DOHH2 (cell line): ENCODE measurements around the gene FLNB.

Source experiments
- H3F3A ChIP-seq: fragments of 200-600 bp; sonication (generic), shearing (Covaris generic); 2 replicates; pipeline ENCODE4 v1.6.0; 2016; ENCODE audit warnings: antibody characterized with exemption, mild to moderate bottlenecking; ENCODE audit not compliant: control insufficient read depth, insufficient read depth
- H3K27ac ChIP-seq: fragments of 200-600 bp; sonication (generic); 2 replicates; pipeline ENCODE4 v1.5.1; 2014; ENCODE audit warnings: low read depth, mild to moderate bottlenecking, low read length, moderate library complexity
- H3K27me3 ChIP-seq: fragments of 200-600 bp; sonication (generic); 2 replicates; pipeline ENCODE4 v1.6.1; 2014; ENCODE audit warnings: mild to moderate bottlenecking, low read length, mixed read lengths; ENCODE audit not compliant: control insufficient read depth
- H3K36me3 ChIP-seq: fragments of 200-600 bp; sonication (generic); 2 replicates; pipeline ENCODE4 v1.6.1; 2014; ENCODE audit warnings: mild to moderate bottlenecking, low read length, moderate library complexity, mixed read lengths; ENCODE audit not compliant: control insufficient read depth
- H3K4me1 ChIP-seq: fragments of 200-600 bp; sonication (generic); 2 replicates; pipeline ENCODE4 v1.6.1; 2014; ENCODE audit warnings: mild to moderate bottlenecking, low read length, mixed read lengths; ENCODE audit not compliant: control insufficient read depth
- H3K4me2 ChIP-seq: fragments of 200-600 bp; sonication (generic); 2 replicates; pipeline ENCODE4 v1.6.0; 2014; ENCODE audit warnings: mild to moderate bottlenecking, low read length, moderate library complexity
- H3K4me3 ChIP-seq: fragments of 200-600 bp; sonication (generic); 2 replicates; pipeline ENCODE4 v1.5.1; 2014; ENCODE audit warnings: mild to moderate bottlenecking, low read length, mixed read lengths
- H3K79me2 ChIP-seq: fragments of 200-600 bp; sonication (generic); 2 replicates; pipeline ENCODE4 v1.6.1; 2014; ENCODE audit warnings: mild to moderate bottlenecking, low read length, mixed read lengths; ENCODE audit not compliant: control insufficient read depth
- H3K9me2 ChIP-seq: fragments of 200-600 bp; sonication (generic); replicated peaks from 2 replicates; pipeline ENCODE4 v1.6.1; 2014; ENCODE audit warnings: mild to moderate bottlenecking, low read length, mixed read lengths; ENCODE audit not compliant: control insufficient read depth
- H3K9me3 ChIP-seq: fragments of 200-600 bp; sonication (generic); 2 replicates; pipeline ENCODE4 v1.6.1; 2014; ENCODE audit warnings: antibody characterized with exemption, low read length, mixed read lengths; ENCODE audit not compliant: control insufficient read depth, insufficient read depth
- H4K20me1 ChIP-seq: fragments of 200-600 bp; sonication (generic); 2 replicates; pipeline ENCODE4 v1.6.0; 2014; ENCODE audit warnings: low read depth, mild to moderate bottlenecking, antibody characterized with exemption, low read length, moderate library complexity; ENCODE audit not compliant: control insufficient read depth, insufficient read depth
- CTCF ChIP-seq: fragments of 200-600 bp; sonication (generic); IDR thresholded peaks from one replicate; pipeline ENCODE4 v1.5.1; 2014; ENCODE audit warnings: antibody characterized with exemption, mild to moderate bottlenecking, low read depth, low read length; ENCODE audit not compliant: poor library complexity, severe bottlenecking
- EZH2phosphoT487 ChIP-seq: fragments of 200-600 bp; sonication (generic); IDR thresholded peaks from 2 replicates; pipeline ENCODE4 v1.6.1; 2017; ENCODE audit warnings: borderline replicate concordance, mild to moderate bottlenecking, antibody characterized with exemption, low read length, moderate library complexity, mixed read lengths

Gene FLNB

GRCh38 chr3:58028902-58029301 lies 20.7 kb downstream of the FLNB start:
- no peak overlapping the region for H3K4me2 ChIP-seq
- no peaks in the 10 kb centered on the region for H3K27me3 ChIP-seq
- no peaks in the 10 kb centered on the region; the same call in 1 of the 2 replicates for H3K79me2 ChIP-seq
- H3K27ac ChIP-seq: no peak overlapping the region
- no peaks in the 10 kb centered on the region for H4K20me1 ChIP-seq
- no peaks in the 10 kb centered on the region for H3K36me3 ChIP-seq
- TF ChIP-seq CTCF: no peak
- no peak for TF ChIP-seq EZH2phosphoT487
- no peaks in the 10 kb centered on the region for H3F3A ChIP-seq
- no peaks in the 10 kb centered on the region for H3K4me1 ChIP-seq
- no peak overlapping the region for H3K4me3 ChIP-seq
- H3K9me2 ChIP-seq: no peaks in the 10 kb centered on the region
- no peaks in the 10 kb centered on the region for H3K9me3 ChIP-seq

GRCh38 chr3:58029842-58030584 lies 21.8 kb downstream of the FLNB start:
- TF ChIP-seq CTCF (no peak), EZH2phosphoT487 (no peak)
- H3K4me3 ChIP-seq: no peak overlapping the region
- H4K20me1 ChIP-seq: no peaks in the 10 kb centered on the region
- no peak overlapping the region for H3K27ac ChIP-seq
- no peaks in the 10 kb centered on the region; the same call in 1 of the 2 replicates for H3K79me2 ChIP-seq
- no peaks in the 10 kb centered on the region for H3F3A ChIP-seq
- no peaks in the 10 kb centered on the region; the same call in 1 of the 2 replicates for H3K4me1 ChIP-seq
- H3K4me2 ChIP-seq: no peak overlapping the region
- H3K27me3 ChIP-seq: no peaks in the 10 kb centered on the region
- no peaks in the 10 kb centered on the region for H3K36me3 ChIP-seq
- no peaks in the 10 kb centered on the region for H3K9me3 ChIP-seq
- no peaks in the 10 kb centered on the region for H3K9me2 ChIP-seq

GRCh38 chr3:58032186-58032585 lies 24.0 kb downstream of the FLNB start:
- Histone ChIP-seq H3K4me3 (no peak overlapping the region), H3K9me2 (no peaks in the 10 kb centered on the region), H3K4me2 (no peak overlapping the region), H3K9me3 (no peaks in the 10 kb centered on the region), H4K20me1 (no peaks in the 10 kb centered on the region), H3K27me3 (no peaks in the 10 kb centered on the region), H3K79me2 (no peaks in the 10 kb centered on the region), H3K4me1 (no peaks in the 10 kb centered on the region; the same call in 1 of the 2 replicates), H3K27ac (no peak overlapping the region), H3F3A (no peaks in the 10 kb centered on the region), H3K36me3 (no peaks in the 10 kb centered on the region)
- TF ChIP-seq EZH2phosphoT487 (no peak), CTCF (no peak)
